ENCODE measurements around the gene FRMD4A. TPM values are rescaled to one million over a fixed set of nuclear protein-coding genes. Genes with fewer than 3 reads are reported as not detected.

FRMD4A gene
- total RNA-seq, 2 experiments from 2014 or later, result 0.17 TPM; not detected in 1

GRCh38 chr10:14026325-14026724, 304.4 kb downstream of the FRMD4A start:
- Histone ChIP-seq H3K27ac (ENCODE audit: low read depth, low read length, poor library complexity, severe bottlenecking) (no peak overlapping the region), H2AFZ (ENCODE audit: low read length) (no peak overlapping the region), H4K20me1 (ENCODE audit: insufficient read depth, low read length) (no peaks in the 10 kb centered on the region), H3K36me3 (ENCODE audit: insufficient read depth, low read length) (no peaks in the 10 kb centered on the region), H3K4me1 (ENCODE audit: insufficient read depth, low read length, poor library complexity, severe bottlenecking) (no peaks in the 10 kb centered on the region), H3K4me2 (ENCODE audit: low read length) (no peak overlapping the region), H3K4me3 (ENCODE audit: low read depth, low read length, poor library complexity, severe bottlenecking) (no peak overlapping the region), H3K9me2 (ENCODE audit: insufficient read depth, low read length) (no peaks in the 10 kb centered on the region), H3K9me3 (ENCODE audit: low read length) (no peaks in the 10 kb centered on the region), H3K79me2 (ENCODE audit: insufficient read depth, low read depth, low read length) (no peaks in the 10 kb centered on the region)
- TF ChIP-seq CTCF (conservative IDR thresholded peaks at IDR 0.05; ENCODE audit: low read length) (no peak), EZH2phosphoT487 (IDR thresholded peaks at IDR 0.05; ENCODE audit: borderline replicate concordance, low read depth, low read length) (no peak)
- ChIA-PET CTCF (ENCODE audit: unreplicated experiment) (no interaction called here), POLR2A (interaction anchor here (1.3 kb wide), 1 partner anchor 61 kb away, joined by 3 read pairs; no protein-coding TSS in a partner anchor)
- no peak for DNase-seq (ENCODE audit: low spot score)
- no TSS peak for BruUV-seq (replicated peaks)
- intact Hi-C loops (cut with micrococcal nuclease; ENCODE audit: unreplicated experiment), result no loop called here

- POLR2A ChIA-PET, result interaction anchor here (0.6 to 1.3 kb wide), 3 partner anchors 15 to 1165 kb away, joined by 3 to 10 read pairs (median 3); no protein-coding TSS in a partner anchor
- H3K4me2 ChIP-seq (ENCODE audit: low read length), result no peak overlapping the region
These were observed 305.2 kb downstream of the FRMD4A start for GRCh38 chr10:14025283-14026189.

More at GRCh38 chr10:14025283-14026189, 305.2 kb downstream of the FRMD4A start:
- Histone ChIP-seq H3K4me1 (ENCODE audit: insufficient read depth, low read length, poor library complexity, severe bottlenecking) (no peaks in the 10 kb centered on the region), H2AFZ (ENCODE audit: low read length) (no peak overlapping the region), H3K9me3 (ENCODE audit: low read length) (no peaks in the 10 kb centered on the region), H3K4me3 (ENCODE audit: low read depth, low read length, poor library complexity, severe bottlenecking) (no peak overlapping the region), H4K20me1 (ENCODE audit: insufficient read depth, low read length) (no peaks in the 10 kb centered on the region), H3K36me3 (ENCODE audit: insufficient read depth, low read length) (no peaks in the 10 kb centered on the region), H3K79me2 (ENCODE audit: insufficient read depth, low read depth, low read length) (no peaks in the 10 kb centered on the region), H3K27ac (ENCODE audit: low read depth, low read length, poor library complexity, severe bottlenecking) (no peak overlapping the region), H3K9me2 (ENCODE audit: insufficient read depth, low read length) (no peaks in the 10 kb centered on the region)
- no TSS peak for BruUV-seq (replicated peaks)
- CTCF ChIA-PET (ENCODE audit: unreplicated experiment), result no interaction called here
- intact Hi-C loops (cut with micrococcal nuclease; ENCODE audit: unreplicated experiment), result no loop called here
- DNase-seq (ENCODE audit: low spot score), result no peak
- no peak for TF ChIP-seq CTCF (conservative IDR thresholded peaks at IDR 0.05; ENCODE audit: low read length)
- TF ChIP-seq EZH2phosphoT487 (IDR thresholded peaks at IDR 0.05; ENCODE audit: borderline replicate concordance, low read depth, low read length), result no peak
